ENCODE results near the gene TIMM17A.
A peak's percentile ranks its signal among the peaks of the same experiment; 100 is the strongest.

TIMM17A gene

DNA sequence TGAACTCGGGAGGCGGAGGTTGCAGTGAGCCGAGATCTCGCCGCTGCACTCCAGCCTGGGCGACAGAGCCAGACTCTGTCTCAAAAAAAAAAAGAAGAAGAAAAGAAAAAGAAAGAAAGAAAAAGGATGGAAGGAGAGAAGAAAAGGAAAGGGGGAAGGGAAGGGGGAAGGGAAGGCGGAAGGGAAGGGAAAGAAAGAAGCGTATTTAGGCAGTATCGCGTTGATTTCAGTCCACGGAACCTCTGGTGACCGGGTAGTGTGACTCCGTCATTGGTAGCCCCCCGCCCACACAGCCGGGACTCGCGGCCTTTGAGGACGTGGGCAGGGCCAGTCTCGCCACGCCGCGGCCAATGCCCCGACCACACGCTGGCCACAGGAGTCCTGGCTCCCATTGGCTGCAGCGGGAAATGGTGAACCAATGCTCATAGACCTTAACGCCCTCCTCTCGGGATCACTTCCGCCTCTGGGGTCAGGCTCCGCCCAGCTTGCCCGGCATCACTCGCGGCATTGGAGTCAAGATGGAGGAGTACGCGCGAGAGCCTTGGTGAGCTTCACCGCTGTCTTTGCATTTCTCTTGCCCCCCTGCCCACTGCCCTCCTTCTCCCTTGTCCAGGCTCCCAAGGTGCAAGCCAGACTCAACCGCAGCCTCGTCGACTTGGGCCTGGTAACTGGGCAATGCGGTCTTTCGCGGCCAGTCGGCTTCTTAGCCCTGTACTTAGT, at the start of gene TIMM17A:
TSS of gene TIMM17A (plus strand) at position 495 of the 720 bp plus-strand sequence. CDS start at position 519, 24 bp downstream.
- peak; percentile 90 for DNase-seq (ENCODE audit: low spot score)

- no peak for DNase-seq (ENCODE audit: low spot score)
These were observed 49.0 kb upstream of the TIMM17A start for GRCh38 chr1:201906336-201906735.

- DNase-seq (ENCODE audit: low spot score): no peak
These were observed 47.7 kb upstream of the TIMM17A start for GRCh38 chr1:201907621-201908020.

DNA sequence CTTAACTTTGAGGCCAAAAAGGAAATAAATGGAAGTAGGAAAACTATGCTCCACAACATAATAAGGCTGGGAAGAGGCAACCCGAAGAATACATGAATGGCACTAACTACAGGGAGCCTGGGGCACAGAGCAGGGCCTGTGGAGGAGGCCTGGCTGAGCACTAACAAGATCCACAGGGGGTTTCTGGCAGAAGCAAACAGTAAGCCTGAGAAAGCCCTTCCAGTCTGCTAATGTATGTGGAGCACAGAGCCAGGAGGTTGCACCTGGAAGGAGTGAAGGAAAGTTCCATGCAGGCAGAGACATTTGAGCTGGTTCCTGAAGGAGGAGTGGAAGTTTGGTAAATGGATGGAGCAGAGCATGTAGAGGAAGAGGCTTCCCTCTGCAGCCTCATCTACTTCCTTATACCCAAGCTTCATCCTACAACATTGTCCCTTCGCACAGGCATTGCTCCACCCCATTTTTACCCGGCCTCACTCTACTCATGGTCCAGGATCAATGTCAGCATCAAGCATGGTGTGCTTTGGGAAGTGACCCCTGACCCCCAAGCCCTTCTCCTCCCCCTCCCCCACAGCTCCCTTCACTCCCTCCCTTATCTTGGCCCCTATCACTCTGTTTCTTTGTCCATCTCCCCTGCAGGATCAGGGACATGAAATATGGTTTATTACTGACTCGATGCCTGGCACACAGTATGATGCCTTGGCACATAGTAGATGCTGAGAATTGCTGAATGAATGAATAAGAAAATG, 43.3 kb upstream of the TIMM17A start:
- no peak for DNase-seq (ENCODE audit: low spot score)

DNA sequence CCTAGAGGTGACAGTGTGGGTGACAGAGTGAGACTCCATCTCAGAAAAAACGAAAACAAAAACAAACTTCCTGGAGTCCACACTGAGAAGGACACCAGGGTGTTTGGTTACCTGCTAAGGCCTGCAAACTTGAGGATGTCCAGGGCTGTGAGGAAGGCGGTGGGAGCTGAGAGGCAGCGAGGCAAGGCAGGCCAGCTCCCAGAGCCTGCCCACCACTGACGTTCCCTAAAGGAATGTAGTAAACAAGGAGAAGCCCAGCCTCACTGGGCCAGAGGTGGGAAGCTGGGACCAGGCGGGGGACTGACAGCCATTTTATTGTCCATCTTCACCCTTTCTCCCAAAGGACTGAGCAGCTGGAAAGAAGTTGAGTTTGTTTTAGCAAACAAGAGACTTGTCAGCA, 42.5 kb upstream of the TIMM17A start:
- DNase-seq (ENCODE audit: low spot score): no peak

DNA sequence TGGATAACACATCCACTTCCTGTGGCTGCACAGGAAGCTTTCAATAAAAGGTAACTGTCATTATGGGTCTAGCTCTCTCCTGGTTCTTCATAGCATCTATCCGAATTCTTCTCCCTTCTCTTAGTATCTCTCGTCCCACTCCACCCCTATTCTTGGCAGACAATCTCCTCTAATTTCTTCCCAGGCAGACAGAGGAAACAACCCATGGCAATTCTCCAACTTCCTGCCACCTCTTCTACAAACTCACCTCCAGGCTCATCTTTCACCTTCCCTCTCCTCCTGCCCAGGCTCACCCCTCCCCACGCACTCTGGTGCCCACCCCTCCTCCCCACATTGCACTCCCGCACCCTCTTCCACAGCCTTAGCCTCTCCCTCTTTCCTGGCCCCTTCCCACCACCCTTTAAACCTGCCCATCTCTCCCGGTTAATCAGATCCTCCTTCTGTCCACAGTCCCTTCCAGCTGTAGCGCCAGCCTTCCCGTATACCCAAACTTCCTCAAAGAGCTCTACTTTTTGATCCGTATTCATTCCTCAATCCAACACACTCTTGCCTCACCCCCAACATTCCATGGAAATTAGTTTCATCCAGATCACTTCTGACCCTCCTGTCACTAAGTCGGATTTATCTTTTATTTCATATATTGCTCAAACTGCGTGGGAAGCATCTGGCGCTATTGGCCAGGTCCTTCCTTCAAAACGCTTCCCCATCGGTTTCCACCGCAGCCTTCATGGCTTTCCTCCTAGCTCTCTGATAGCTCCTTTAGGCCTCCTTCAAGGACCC, 40.7 kb upstream of the TIMM17A start:
- no peak for DNase-seq (ENCODE audit: low spot score)

GRCh38 chr1:201916649-201917249, 38.6 kb upstream of the TIMM17A start:
- DNase-seq (ENCODE audit: low spot score): no peak

DNA sequence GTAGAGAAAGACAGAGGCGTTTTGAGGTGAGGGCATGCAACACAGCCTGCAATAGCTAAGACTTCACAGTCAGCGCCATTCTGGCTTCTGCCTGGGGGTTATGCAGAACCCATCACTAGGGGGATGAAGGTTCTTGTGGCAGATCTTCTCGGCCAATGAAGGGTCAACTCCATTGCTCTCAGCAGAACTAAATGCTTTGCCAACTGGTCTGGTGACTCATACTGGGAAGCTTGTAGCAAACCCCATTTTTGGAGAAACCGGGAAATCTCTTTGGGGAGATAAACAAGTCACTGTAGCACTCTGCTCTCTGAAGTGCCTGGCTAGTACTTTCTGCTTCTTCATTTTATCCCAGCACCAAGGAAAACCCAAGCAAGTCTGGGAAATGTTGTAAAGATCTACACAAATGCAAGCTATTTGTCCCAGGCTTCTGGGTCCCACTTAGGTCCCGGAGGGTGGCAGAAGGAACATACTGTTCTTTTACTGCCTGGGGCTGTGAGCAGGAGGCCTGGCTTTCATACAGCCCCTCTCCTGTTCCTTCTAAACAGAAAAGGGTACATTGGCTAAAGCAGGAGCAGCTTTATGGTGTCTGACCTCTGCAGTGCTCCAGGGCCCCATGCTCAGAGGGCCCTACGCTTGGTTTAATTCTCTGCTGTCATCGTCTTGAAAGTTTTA, 37.8 kb upstream of the TIMM17A start:
- DNase-seq (ENCODE audit: low spot score): no peak

- DNase-seq (ENCODE audit: low spot score): no peak
These were observed 37.0 kb upstream of the TIMM17A start for GRCh38 chr1:201918343-201918742.

- DNase-seq (ENCODE audit: low spot score): no peak
These were observed 33.2 kb upstream of the TIMM17A start for GRCh38 chr1:201921952-201922558.

DNA sequence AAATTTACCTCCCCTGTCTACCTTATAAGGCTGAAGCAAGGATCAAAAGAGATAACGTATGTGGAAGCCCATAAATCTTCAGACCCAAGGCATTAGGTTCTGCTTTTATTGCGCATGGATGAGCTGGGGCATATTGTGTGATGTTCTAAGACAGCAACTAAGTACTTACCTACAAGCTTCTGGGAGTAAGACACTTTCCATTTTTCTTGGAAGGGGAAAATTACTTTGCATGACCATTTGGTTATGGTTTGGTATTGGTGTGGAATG, 30.1 kb upstream of the TIMM17A start:
- no peak for DNase-seq (ENCODE audit: low spot score)

GRCh38 chr1:201925981-201926645, 29.2 kb upstream of the TIMM17A start:
- no peak for DNase-seq (ENCODE audit: low spot score)

DNA sequence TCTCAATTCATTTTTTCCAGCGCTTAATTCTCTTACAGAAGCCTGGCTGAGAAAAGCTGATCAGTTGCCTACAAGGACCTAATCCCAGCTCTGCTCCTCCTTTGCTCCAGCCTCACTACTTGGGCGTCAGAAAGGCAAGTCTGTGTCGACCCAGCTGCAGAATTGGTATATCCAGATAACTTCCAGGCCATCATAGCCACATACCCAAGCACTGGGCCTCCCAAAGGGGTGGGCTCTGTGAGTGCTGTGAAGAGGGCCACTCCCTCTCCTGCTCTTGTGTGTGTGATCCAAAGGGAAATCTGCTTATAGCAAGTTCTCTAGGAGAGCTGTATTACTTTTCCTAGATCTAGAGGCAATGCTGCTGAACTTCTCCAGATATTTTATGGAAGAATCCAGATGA, 27.0 kb upstream of the TIMM17A start:
- DNase-seq (ENCODE audit: low spot score): no peak

DNA sequence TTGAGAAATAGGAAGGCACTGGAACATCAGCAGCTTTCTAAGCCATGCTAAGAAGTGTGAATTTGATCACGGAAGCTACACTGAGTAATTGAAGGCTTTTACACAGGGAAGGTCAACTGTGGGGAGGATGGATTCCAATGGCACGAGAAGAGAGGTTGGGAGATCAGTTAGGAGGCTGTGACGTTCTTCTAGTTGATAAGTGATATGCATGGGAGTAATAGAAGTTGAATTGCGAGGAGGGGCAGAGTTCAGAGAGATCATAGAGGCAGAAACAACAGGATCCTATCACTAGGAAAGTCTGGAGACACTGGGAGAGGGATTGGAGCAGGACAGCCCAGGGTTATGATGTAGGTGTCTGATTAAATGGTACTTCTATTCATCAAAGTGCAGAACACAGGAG, 25.2 kb upstream of the TIMM17A start:
- no peak for DNase-seq (ENCODE audit: low spot score)

DNA sequence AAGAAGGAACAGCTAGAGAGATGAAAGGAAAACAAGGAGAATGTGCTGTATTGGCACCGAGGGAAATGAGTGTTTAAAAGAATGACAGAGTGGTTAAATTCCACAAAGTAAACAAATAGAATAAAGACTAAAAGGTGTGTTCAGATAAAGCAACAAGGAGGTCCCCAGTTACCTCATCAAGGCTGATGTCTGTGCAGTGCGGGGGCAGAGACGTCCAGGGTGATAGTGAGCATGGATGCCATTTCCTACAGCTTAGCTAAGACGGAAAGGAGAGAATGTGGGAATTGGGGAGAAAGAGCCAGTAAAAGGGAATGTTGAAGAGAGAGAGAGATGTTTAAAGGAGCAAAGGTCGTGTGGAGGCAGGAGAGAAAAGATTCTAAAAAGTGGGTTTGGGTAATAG, 24.5 kb upstream of the TIMM17A start:
- DNase-seq (ENCODE audit: low spot score): no peak

GRCh38 chr1:201933840-201934430, 21.4 kb upstream of the TIMM17A start:
- no peak for DNase-seq (ENCODE audit: low spot score)

DNA sequence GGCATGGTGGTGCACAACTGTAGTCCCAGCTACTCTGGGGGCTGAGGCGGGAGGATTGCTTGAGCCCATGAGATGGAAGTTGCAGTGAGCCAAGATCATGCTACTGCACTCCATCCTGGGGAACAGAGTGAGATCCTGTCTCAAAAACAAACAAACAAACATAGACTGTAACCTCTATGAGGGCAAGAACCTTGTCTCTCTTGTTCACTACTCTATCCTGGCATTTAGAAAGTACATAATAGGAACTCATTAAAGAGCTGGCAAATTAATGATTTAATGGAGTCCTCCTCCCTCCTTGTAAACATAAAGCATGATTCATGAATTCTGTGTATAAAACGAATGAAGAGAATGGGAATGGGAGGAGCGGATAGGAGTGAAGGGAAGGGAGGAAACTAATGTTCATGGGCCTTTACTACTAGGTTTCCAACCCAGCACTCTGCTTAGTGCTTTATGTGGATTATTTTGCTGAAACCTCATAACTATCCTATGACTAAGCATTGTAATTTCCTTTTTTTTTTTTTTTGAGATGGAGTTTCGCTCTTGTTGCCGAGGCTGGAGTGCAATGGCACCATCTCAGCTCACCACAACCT, 17.6 kb upstream of the TIMM17A start:
- no peak for DNase-seq (ENCODE audit: low spot score)

DNA sequence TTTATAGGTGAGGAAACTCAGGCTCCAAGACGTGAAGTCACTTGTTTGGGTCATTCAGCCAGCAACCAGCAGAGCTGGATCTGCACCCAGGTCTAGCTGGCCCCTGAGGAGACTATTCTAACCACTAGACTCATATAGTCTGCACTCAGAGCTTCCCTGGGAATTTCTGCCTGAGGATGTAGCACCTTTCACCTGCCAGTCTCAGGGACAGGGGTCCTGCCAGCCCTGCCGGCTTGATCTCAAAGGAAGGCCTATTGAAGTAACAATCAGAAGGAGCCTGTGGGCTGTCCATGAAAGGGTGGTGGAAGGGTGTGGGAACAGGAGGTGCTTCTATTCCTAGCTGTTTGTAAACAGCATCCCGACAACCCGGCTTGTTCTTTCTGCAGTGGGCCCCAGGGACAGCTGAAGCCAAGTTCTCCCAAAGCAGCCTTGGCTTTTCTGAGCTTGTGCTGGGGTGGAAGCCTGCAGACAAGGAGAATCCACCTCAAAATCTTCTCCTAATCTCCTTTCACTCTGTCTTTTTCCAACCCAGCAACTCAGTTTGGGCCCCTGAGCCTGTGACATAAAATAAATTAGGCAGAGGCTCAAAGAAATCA, 16.8 kb upstream of the TIMM17A start:
- DNase-seq (ENCODE audit: low spot score): no peak

- DNase-seq (ENCODE audit: low spot score): no peak
These were observed 16.2 kb upstream of the TIMM17A start for GRCh38 chr1:201939148-201939547.

GRCh38 chr1:201939574-201939973, 15.7 kb upstream of the TIMM17A start:
- DNase-seq (ENCODE audit: low spot score): no peak

Measured in CD4-positive, alpha-beta T cell treated with Interleukin-6 at 100 ng/mL for 8 hours (primary cell).